GM12865 (cell line): Measurements from ENCODE around the gene NNAT.

Experiments used
- DNase-seq: peaks from one replicate; pipeline ENCODE4 v3.0.0; 2010; ENCODE audit warnings: low read depth
- H3K4me3 ChIP-seq: 2 replicates; pipeline ENCODE4 v1.5.1; 2011; ENCODE audit warnings: mild to moderate bottlenecking, low read depth, low read length, control low read depth
- TF ChIP-seq, protein P1 (sequence below): IDR thresholded peaks from 2 replicates; pipeline ENCODE4 v1.5.1; 2011; ENCODE audit warnings: low read length, control low read depth, low read depth, inconsistent platforms; ENCODE audit not compliant: insufficient read depth; ENCODE audit errors: missing control alignments

Gene NNAT

GRCh38 chr20:37519508-37520418 lies 1.3 kb upstream of the NNAT start:
- no peak for DNase-seq
- H3K4me3 ChIP-seq: no peak overlapping the region
- TF ChIP-seq, protein P1, sequence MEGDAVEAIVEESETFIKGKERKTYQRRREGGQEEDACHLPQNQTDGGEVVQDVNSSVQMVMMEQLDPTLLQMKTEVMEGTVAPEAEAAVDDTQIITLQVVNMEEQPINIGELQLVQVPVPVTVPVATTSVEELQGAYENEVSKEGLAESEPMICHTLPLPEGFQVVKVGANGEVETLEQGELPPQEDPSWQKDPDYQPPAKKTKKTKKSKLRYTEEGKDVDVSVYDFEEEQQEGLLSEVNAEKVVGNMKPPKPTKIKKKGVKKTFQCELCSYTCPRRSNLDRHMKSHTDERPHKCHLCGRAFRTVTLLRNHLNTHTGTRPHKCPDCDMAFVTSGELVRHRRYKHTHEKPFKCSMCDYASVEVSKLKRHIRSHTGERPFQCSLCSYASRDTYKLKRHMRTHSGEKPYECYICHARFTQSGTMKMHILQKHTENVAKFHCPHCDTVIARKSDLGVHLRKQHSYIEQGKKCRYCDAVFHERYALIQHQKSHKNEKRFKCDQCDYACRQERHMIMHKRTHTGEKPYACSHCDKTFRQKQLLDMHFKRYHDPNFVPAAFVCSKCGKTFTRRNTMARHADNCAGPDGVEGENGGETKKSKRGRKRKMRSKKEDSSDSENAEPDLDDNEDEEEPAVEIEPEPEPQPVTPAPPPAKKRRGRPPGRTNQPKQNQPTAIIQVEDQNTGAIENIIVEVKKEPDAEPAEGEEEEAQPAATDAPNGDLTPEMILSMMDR: no peak

- TF ChIP-seq, protein P1: no peak
- H3K4me3 ChIP-seq: no peak overlapping the region
- no peak for DNase-seq
These were observed 563 bp upstream of the NNAT start for GRCh38 chr20:37520419-37520955.

- no peak for DNase-seq
- TF ChIP-seq, protein P1: no peak
These were observed 1.4 kb downstream of the NNAT start for GRCh38 chr20:37522260-37523011.

GRCh38 chr20:37523012-37523391 lies 2.0 kb downstream of the NNAT start:
- DNase-seq: no peak
- TF ChIP-seq, protein P1: no peak
- H3K4me3 ChIP-seq: no peak overlapping the region

More at GRCh38 chr20:37522260-37523011, 1.4 kb downstream of the NNAT start:
- no peak overlapping the region for H3K4me3 ChIP-seq

- DNase-seq: no peak
- TF ChIP-seq, protein P1: no peak
- no peak overlapping the region for H3K4me3 ChIP-seq
These were observed 3.1 kb downstream of the NNAT start for GRCh38 chr20:37523911-37524700.
